Nephron (organoid): ENCODE results near the gene THSD4.

Source experiments
- H3K27ac Mint-ChIP-seq, 3 experiments: 2 replicates each; pipeline ENCODE4 v1.8.0; 2020; ENCODE audit warnings: mixed read lengths in 3 of 3, mild to moderate bottlenecking in 2 of 3, moderate library complexity in 1 of 3
- H3K27me3 Mint-ChIP-seq: 2 replicates; pipeline ENCODE4 v1.8.0; 2021; ENCODE audit warnings: low read depth, mild to moderate bottlenecking, moderate library complexity, mixed read lengths
- H3K36me3 Mint-ChIP-seq: 2 replicates; pipeline ENCODE4 v1.8.0; 2020; ENCODE audit warnings: low read depth, mixed read lengths
- H3K4me1 Mint-ChIP-seq: 2 replicates; pipeline ENCODE4 v1.8.0; 2020; ENCODE audit warnings: mixed read lengths
- H3K4me3 Mint-ChIP-seq, 3 experiments: 2 replicates each; pipeline ENCODE4 v1.8.0; 2020; ENCODE audit warnings: mild to moderate bottlenecking in 3 of 3, mixed read lengths in 3 of 3, moderate library complexity in 2 of 3
- H3K9me3 Mint-ChIP-seq: 2 replicates; pipeline ENCODE4 v1.8.0; 2020; ENCODE audit warnings: mixed read lengths
- TF ChIP-seq, protein P1 (sequence below), 3 experiments: fragments of 200-600 bp; sonication (generic); IDR thresholded peaks; one replicate each; pipeline ENCODE4 v1.5.0; 2021; ENCODE audit warnings: antibody characterized with exemption in 3 of 3; ENCODE audit not compliant: unreplicated experiment in 3 of 3

THSD4 gene

DNA sequence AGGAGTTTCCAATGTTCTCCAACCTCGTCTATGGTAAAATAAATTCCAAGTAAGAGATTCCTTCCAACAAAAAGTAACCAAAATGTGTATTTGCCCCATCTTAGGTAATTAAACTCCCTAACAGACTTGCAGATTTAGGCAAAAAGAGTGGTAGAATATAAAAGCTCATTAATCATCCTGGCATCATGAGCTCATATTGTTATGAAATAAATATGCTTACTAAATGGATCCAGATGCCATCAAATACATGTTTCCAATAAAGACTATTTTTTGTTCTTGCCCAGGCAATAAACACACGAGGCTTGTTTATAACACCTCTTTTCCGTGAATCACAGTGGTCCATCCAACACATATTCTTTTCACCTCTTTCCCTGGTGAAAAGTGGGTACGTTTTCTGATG, 189.4 kb downstream of the THSD4 start:
- Mint-ChIP-seq H3K4me3 (no peak overlapping the region), H3K27ac (no peak overlapping the region), H3K36me3 (no peaks in the 10 kb centered on the region), H3K27me3 (peaks cover 8% of the 10 kb centered on the region), H3K9me3 (no peaks in the 10 kb centered on the region), H3K4me1 (peaks cover 27% of the 10 kb centered on the region)
- TF ChIP-seq, protein P1, sequence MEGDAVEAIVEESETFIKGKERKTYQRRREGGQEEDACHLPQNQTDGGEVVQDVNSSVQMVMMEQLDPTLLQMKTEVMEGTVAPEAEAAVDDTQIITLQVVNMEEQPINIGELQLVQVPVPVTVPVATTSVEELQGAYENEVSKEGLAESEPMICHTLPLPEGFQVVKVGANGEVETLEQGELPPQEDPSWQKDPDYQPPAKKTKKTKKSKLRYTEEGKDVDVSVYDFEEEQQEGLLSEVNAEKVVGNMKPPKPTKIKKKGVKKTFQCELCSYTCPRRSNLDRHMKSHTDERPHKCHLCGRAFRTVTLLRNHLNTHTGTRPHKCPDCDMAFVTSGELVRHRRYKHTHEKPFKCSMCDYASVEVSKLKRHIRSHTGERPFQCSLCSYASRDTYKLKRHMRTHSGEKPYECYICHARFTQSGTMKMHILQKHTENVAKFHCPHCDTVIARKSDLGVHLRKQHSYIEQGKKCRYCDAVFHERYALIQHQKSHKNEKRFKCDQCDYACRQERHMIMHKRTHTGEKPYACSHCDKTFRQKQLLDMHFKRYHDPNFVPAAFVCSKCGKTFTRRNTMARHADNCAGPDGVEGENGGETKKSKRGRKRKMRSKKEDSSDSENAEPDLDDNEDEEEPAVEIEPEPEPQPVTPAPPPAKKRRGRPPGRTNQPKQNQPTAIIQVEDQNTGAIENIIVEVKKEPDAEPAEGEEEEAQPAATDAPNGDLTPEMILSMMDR (IDR thresholded peaks at IDR 0.05; ENCODE audit: unreplicated experiment in 3 of 3), result no peak

DNA sequence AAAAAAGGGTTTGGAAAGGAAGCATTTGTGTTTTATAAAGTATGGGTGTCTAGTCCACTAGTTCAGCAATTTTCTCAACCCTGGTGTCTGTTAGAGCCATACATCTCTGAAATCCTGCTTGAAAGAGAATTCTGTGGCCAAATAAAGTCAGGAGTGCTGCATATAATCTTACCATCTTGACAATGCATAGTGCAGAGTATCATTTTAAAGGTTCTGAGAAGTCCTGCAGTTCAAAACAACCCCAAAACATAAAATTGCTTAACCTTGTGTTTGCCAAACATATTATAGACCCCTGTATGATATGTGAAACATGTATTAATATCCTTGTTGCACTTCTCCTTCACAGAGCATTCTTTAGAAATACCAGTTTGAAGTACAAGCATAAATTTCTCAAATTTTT, 191.3 kb downstream of the THSD4 start:
- no peak overlapping the region for H3K27ac Mint-ChIP-seq
- H3K9me3 Mint-ChIP-seq, result no peaks in the 10 kb centered on the region
- peaks cover 16% of the 10 kb centered on the region for H3K4me1 Mint-ChIP-seq
- H3K4me3 Mint-ChIP-seq, result no peak overlapping the region
- peaks cover 8% of the 10 kb centered on the region for H3K27me3 Mint-ChIP-seq
- H3K36me3 Mint-ChIP-seq, result no peaks in the 10 kb centered on the region
- TF ChIP-seq, protein P1 (IDR thresholded peaks at IDR 0.05; ENCODE audit: unreplicated experiment in 3 of 3), result no peak

DNA sequence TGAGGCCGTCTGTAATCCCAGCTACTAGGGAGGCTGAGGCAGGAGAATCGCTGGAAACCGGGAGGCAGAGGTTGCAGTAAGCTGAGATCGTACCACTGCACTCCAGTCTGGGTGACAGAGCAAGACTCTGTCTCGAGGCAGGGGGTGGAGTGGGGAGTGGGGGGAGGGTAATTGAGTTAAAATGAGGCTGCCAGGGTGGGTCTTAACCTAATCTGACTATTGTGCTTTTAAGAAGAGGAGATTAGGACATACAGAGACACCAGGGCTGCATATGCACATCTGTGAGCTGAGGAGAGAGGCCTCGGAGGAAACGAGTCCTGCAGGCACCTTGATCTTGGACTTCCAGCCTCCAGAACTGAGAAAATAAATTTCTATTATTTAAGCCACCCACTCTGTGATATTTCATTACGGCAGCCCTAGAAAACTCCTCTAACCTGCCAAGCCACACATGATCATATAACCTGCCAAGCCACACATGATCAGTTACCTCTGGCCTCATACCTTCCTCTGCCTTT, 197.0 kb downstream of the THSD4 start:
- Mint-ChIP-seq H3K27ac (no peak overlapping the region), H3K4me3 (no peak overlapping the region), H3K36me3 (no peaks in the 10 kb centered on the region), H3K27me3 (peaks cover 4% of the 10 kb centered on the region), H3K9me3 (peaks cover 5% of the 10 kb centered on the region), H3K4me1 (no peaks in the 10 kb centered on the region)
- TF ChIP-seq, protein P1 (IDR thresholded peaks at IDR 0.05; ENCODE audit: unreplicated experiment in 3 of 3), result no peak

DNA sequence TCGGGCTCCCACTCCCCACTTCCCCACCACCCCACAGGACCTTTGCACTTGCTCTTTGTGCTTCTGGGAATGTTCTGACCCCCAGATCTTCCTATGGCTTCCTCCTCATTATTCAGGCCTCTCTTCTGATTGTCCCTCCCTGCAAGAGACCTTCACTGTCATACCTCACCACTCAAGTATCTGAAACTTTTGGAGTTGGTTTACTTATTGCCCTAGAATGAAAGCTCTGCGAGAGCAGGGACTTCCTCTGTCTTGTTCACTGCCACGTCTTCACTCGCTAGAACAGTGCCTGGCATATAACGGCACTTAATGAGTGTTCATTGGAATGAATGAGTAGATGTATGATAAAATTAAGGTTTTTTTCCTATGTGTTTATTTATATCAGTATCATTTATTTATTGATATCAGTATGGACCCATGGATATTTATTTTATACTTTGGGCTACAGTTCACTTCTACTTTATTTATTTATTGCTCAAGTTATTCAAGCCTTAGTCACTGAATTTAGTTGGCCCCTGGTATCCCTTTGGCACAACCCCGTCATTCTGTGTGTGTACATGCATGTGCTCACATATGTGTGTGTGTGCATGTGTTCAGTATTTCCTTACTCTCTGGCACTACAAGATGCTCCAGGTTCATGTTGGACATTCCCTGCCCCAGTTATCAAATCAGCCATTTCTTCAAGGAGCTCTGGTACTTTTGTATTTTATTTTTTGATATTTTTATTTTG, 197.6 kb downstream of the THSD4 start:
- TF ChIP-seq, protein P1 (IDR thresholded peaks at IDR 0.05; ENCODE audit: unreplicated experiment in 3 of 3), result no peak
- Mint-ChIP-seq H3K4me1 (no peaks in the 10 kb centered on the region), H3K27me3 (peaks cover 4% of the 10 kb centered on the region), H3K36me3 (no peaks in the 10 kb centered on the region), H3K4me3 (no peak overlapping the region), H3K9me3 (peaks cover 6% of the 10 kb centered on the region), H3K27ac (no peak overlapping the region)

DNA sequence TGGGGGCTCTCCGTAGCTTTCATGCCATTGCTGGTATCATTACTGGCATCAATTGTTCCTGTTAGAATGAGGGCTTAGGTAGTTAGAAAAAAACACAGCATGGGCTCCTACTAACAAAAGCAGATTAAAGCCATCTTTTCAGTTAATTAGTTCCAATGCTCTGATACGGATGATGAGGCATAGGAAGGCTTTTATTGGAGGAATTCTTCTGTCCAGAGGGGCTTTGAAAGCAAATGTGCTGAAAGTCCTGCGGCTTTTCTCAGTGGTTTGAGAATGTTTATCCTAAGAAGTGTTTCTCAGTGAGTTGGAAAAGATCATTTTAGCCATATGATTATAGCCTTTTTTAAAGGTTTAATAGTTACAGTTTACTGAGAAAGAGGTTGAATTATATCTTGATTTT, 198.5 kb downstream of the THSD4 start:
- H3K9me3 Mint-ChIP-seq, result peaks cover 6% of the 10 kb centered on the region
- no peak overlapping the region for H3K27ac Mint-ChIP-seq
- H3K36me3 Mint-ChIP-seq, result no peaks in the 10 kb centered on the region
- H3K27me3 Mint-ChIP-seq, result peaks cover 7% of the 10 kb centered on the region
- TF ChIP-seq, protein P1 (IDR thresholded peaks at IDR 0.05; ENCODE audit: unreplicated experiment in 3 of 3), result no peak
- no peak overlapping the region for H3K4me3 Mint-ChIP-seq
- H3K4me1 Mint-ChIP-seq, result no peaks in the 10 kb centered on the region
